Common myeloid progenitor, CD34-positive (primary cell): ENCODE results near the gene DOCK3.
"Not testable (repeated sequence)": the region's sequence is repeated elsewhere in the genome, so short reads cannot be mapped to it uniquely, and the experiment has no call there.

Experiments
- CTCF ChIA-PET: fragments of 350-600 bp; sonication (Branson Sonifier 250); formaldehyde crosslinking; loops from one replicate; lab custom pipeline; 2021; ENCODE audit warnings: antibody characterized with exemption; lab: Charles Lee
- POLR2A ChIA-PET: fragments of 350-600 bp; sonication (Branson Sonifier 250); formaldehyde crosslinking; loops from one replicate; lab custom pipeline; 2021; ENCODE audit warnings: antibody characterized with exemption; lab: Charles Lee
- DNase-seq, 3 donors: peaks; one replicate each; pipeline versions ENCODE4 v3.0.0 to v3.0.0-alpha.2; 2013
- H3K27ac ChIP-seq, 2 experiments: 1 replicate in 1 of 2; 2 replicates in 1 of 2; pipeline ENCODE4 v1.7.0; 2013; ENCODE audit warnings: inconsistent platforms in 2 of 2, low read length in 2 of 2, mild to moderate bottlenecking in 2 of 2, low read depth in 1 of 2, moderate library complexity in 1 of 2; ENCODE audit not compliant: severe bottlenecking in 2 of 2, insufficient read depth in 1 of 2, poor library complexity in 1 of 2
- H3K27me3 ChIP-seq, 5 experiments: replicated peaks in 2 of 5; 1 replicate in 3 of 5; 2 replicates in 2 of 5; pipeline versions ENCODE4 v1.6.1 to v1.7.0; 2013; ENCODE audit warnings: low read length in 4 of 5, mild to moderate bottlenecking in 2 of 5, moderate library complexity in 2 of 5, inconsistent platforms in 1 of 5; ENCODE audit not compliant: insufficient read depth in 5 of 5, control insufficient read depth in 4 of 5
- H3K36me3 ChIP-seq, 4 experiments: 1 replicate in 2 of 4; 2 replicates in 2 of 4; pipeline versions ENCODE4 v1.6.1 to v1.7.0; 2013; ENCODE audit warnings: low read length in 3 of 4, control low read depth in 1 of 4, mild to moderate bottlenecking in 1 of 4; ENCODE audit not compliant: control insufficient read depth in 4 of 4, insufficient read depth in 4 of 4
- H3K4me1 ChIP-seq, 4 experiments: 1 replicate in 3 of 4; 2 replicates in 1 of 4; pipeline versions ENCODE4 v1.6.1 to v1.7.1; 2013; ENCODE audit warnings: low read length in 3 of 4, mild to moderate bottlenecking in 3 of 4, control low read depth in 1 of 4, inconsistent platforms in 1 of 4, moderate library complexity in 1 of 4; ENCODE audit not compliant: control insufficient read depth in 4 of 4, insufficient read depth in 4 of 4; ENCODE audit errors: control extremely low read depth in 1 of 4
- H3K4me3 ChIP-seq, 7 experiments: 1 replicate in 4 of 7; 2 replicates in 3 of 7; pipeline versions ENCODE4 v1.5.1 to v1.7.0; 2013; ENCODE audit warnings: mild to moderate bottlenecking in 7 of 7, low read length in 6 of 7, moderate library complexity in 6 of 7, inconsistent platforms in 2 of 7, low read depth in 2 of 7, control low read depth in 1 of 7; ENCODE audit not compliant: insufficient read depth in 4 of 7, control insufficient read depth in 1 of 7; ENCODE audit errors: extremely low read depth in 1 of 7
- H3K9me3 ChIP-seq, 5 experiments: 1 replicate in 4 of 5; 2 replicates in 1 of 5; pipeline versions ENCODE4 v1.6.1 to v1.7.1; 2013; ENCODE audit warnings: low read length in 4 of 5, mild to moderate bottlenecking in 2 of 5, inconsistent platforms in 1 of 5, low read depth in 1 of 5, moderate library complexity in 1 of 5; ENCODE audit not compliant: control insufficient read depth in 4 of 5, insufficient read depth in 2 of 5; ENCODE audit errors: control extremely low read depth in 1 of 5
- WGBS: methylation state at CpG from one replicate; pipeline ENCODE4 v1.1.5; 2013; ENCODE audit not compliant: insufficient coverage; 5-methylcytosine and 5-hydroxymethylcytosine counted together

Gene DOCK3

GRCh38 chr3:50688602-50689001 lies 13.9 kb downstream of the DOCK3 start:
- POLR2A ChIA-PET, CTCF ChIA-PET: not testable (repeated sequence)

GRCh38 chr3:50689558-50689957 lies 14.8 kb downstream of the DOCK3 start:
- Histone ChIP-seq H3K9me3 (peaks cover 0 to 4% (median 0%) of the 10 kb centered on the region in 5 experiments), H3K4me3 (no peak overlapping the region), H3K27ac (no peak overlapping the region), H3K4me1 (no peaks in the 10 kb centered on the region), H3K36me3 (no peaks in the 10 kb centered on the region), H3K27me3 (no peaks in the 10 kb centered on the region)
- no peak for DNase-seq
- WGBS: 87% methylated on average over 3 of the region's 6 CpGs
- CTCF ChIA-PET: no interaction called here
- POLR2A ChIA-PET: no interaction called here

More at GRCh38 chr3:50688602-50689001, 13.9 kb downstream of the DOCK3 start:
- 97% methylated on average over 4 of the region's 4 CpGs for WGBS
- H3K27me3 ChIP-seq, H3K9me3 ChIP-seq, H3K4me1 ChIP-seq, H3K36me3 ChIP-seq, DNase-seq, H3K4me3 ChIP-seq, H3K27ac ChIP-seq: not testable (repeated sequence)

DNA sequence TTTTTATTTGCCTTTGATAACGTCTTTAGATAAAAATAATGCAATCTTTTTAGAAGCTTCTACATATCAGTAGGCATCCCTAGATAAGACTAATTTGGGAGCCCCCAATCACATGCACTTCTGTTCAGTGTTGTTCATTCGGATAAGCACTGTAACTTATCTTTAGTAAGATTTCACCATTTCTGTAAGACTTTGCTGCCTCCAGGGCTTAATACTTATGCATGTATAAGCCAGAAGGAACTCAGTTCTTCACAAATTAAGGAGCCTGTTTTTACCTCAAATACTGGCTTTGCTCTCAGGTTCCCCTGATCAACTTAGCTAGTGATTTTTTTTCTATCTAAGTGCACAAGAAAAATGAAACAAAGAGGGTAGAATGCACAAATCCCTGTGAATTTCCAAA lies 20.3 kb downstream of the DOCK3 start:
- H3K9me3 ChIP-seq: peaks cover 1 to 9% (median 5%) of the 10 kb centered on the region in 5 experiments
- no peak for DNase-seq
- ChIA-PET CTCF (interaction anchor here (1.7 kb wide), 1 partner anchor 513 kb away, joined by 3 read pairs; no protein-coding TSS in a partner anchor), POLR2A (no interaction called here)
- H3K4me3 ChIP-seq: no peak overlapping the region
- no peak overlapping the region for H3K27ac ChIP-seq
- WGBS: 100% methylated on average over 1 of the region's 2 CpGs
- no peaks in the 10 kb centered on the region for H3K36me3 ChIP-seq
- no peaks in the 10 kb centered on the region for H3K4me1 ChIP-seq
- H3K27me3 ChIP-seq: no peaks in the 10 kb centered on the region

GRCh38 chr3:50696276-50696675 lies 21.5 kb downstream of the DOCK3 start:
- H3K4me3 ChIP-seq: no peak overlapping the region
- H3K4me1 ChIP-seq: no peaks in the 10 kb centered on the region
- WGBS: 100% methylated on average over 3 of the region's 3 CpGs
- POLR2A ChIA-PET: interaction anchor here (0.6 kb wide), 1 partner anchor 1101 kb away, joined by 3 read pairs; no protein-coding TSS in a partner anchor
- no peaks in the 10 kb centered on the region for H3K36me3 ChIP-seq
- no peak overlapping the region for H3K27ac ChIP-seq
- CTCF ChIA-PET: interaction anchor here (1.4 to 1.7 kb wide), 2 partner anchors 275 to 511 kb away, joined by 3 read pairs; no protein-coding TSS in a partner anchor
- H3K27me3 ChIP-seq: no peaks in the 10 kb centered on the region
- H3K9me3 ChIP-seq: peaks cover 1 to 9% (median 5%) of the 10 kb centered on the region in 5 experiments
- DNase-seq: no peak

DNA sequence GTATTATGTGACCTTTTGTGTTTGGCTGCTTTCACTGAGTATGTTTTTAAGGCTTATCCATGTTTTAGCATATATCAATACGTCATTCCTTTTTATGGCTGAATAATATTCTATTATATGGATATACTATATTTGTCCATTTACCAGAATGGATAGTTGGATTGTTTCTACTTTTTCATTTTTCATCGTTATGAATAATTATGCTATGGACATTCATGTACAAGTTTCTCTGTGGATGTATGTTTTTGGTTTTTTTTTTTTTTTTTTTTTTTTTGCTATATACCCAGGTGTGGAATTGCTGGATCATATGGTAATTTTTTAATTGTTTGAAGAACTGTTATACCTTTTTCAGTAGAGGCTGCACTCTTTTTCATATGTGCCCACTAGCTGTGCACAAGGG lies 23.5 kb downstream of the DOCK3 start:
- no peak for DNase-seq
- Histone ChIP-seq H3K9me3 (peaks cover 0 to 9% (median 7%) of the 10 kb centered on the region in 5 experiments), H3K4me3 (no peak overlapping the region), H3K27ac (no peak overlapping the region), H3K36me3 (no peaks in the 10 kb centered on the region), H3K4me1 (no peaks in the 10 kb centered on the region), H3K27me3 (no peaks in the 10 kb centered on the region)
- POLR2A ChIA-PET: no interaction called here
- CTCF ChIA-PET: no interaction called here
- no CpG with 5 or more reads among the region's 2 CpGs for WGBS

GRCh38 chr3:50708620-50709019 lies 33.9 kb downstream of the DOCK3 start:
- H3K4me3 ChIP-seq: no peak overlapping the region
- no peaks in the 10 kb centered on the region for H3K36me3 ChIP-seq
- WGBS: 83% methylated on average over 3 of the region's 4 CpGs
- POLR2A ChIA-PET: no interaction called here
- CTCF ChIA-PET: no interaction called here
- DNase-seq: no peak
- no peaks in the 10 kb centered on the region for H3K4me1 ChIP-seq
- peaks cover 0 to 4% (median 2%) of the 10 kb centered on the region in 5 experiments for H3K9me3 ChIP-seq
- no peak overlapping the region for H3K27ac ChIP-seq
- no peaks in the 10 kb centered on the region for H3K27me3 ChIP-seq

DNA sequence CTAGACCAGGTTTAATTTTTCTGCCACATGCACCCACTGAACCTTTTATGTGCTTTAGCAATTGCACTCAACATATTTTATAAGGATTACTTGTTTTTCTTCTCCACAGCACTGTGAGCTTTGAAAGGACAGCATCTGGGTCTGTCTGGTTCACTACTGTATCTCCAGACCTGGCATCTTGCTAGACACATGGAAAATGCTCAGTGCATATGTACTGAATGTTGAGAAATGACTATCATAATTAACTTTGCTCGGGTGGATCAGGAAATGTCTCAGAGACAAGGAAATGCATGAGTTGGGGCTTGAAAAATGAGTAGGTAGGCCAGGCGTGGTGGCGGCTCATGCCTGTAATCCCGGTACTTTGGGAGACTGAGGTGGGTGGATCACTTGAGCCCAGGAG lies 40.2 kb downstream of the DOCK3 start:
- 14% methylated on average over 1 of the region's 4 CpGs for WGBS
- CTCF ChIA-PET: no interaction called here
- no peaks in the 10 kb centered on the region for H3K4me1 ChIP-seq
- no peak overlapping the region for H3K27ac ChIP-seq
- H3K9me3 ChIP-seq: no peaks in the 10 kb centered on the region
- DNase-seq: peak in 1 of 3 donors; percentile 3
- POLR2A ChIA-PET: no interaction called here
- no peak overlapping the region for H3K4me3 ChIP-seq
- H3K36me3 ChIP-seq: no peaks in the 10 kb centered on the region
- no peaks in the 10 kb centered on the region for H3K27me3 ChIP-seq
